ENCODE data around the gene EPHB1.

EPHB1 gene

GRCh38 chr3:135203026-135203425 lies 408.0 kb downstream of the EPHB1 start:
- no peaks in the 10 kb centered on the region for H3K4me1 ChIP-seq (ENCODE audit: control insufficient read depth in 5 of 5, insufficient read depth in 5 of 5, low read length in 5 of 5)
- H3K9ac ChIP-seq (ENCODE audit: low read length in 5 of 5), result no peak overlapping the region
- no peaks in the 10 kb centered on the region for H3K27me3 ChIP-seq (ENCODE audit: control insufficient read depth in 5 of 5, insufficient read depth in 4 of 5, low read length in 5 of 5)
- H3K4me3 ChIP-seq (ENCODE audit: low read depth in 1 of 5, low read length in 5 of 5), result no peak overlapping the region
- no peaks in the 10 kb centered on the region for H3K36me3 ChIP-seq (ENCODE audit: control insufficient read depth in 5 of 5, insufficient read depth in 5 of 5, low read length in 5 of 5)
- H3K27ac ChIP-seq (ENCODE audit: low read depth, low read length), result no peak overlapping the region
- peaks cover 0 to 2% (median 0%) of the 10 kb centered on the region in 5 donors for H3K9me3 ChIP-seq (ENCODE audit: control insufficient read depth in 5 of 5, low read length in 5 of 5)

- Histone ChIP-seq H3K27ac (ENCODE audit: low read depth, low read length) (no peak overlapping the region), H3K36me3 (ENCODE audit: control insufficient read depth in 5 of 5, insufficient read depth in 5 of 5, low read length in 5 of 5) (no peaks in the 10 kb centered on the region), H3K9me3 (ENCODE audit: control insufficient read depth in 5 of 5, low read length in 5 of 5) (no peaks in the 10 kb centered on the region), H3K9ac (ENCODE audit: low read length in 5 of 5) (no peak overlapping the region), H3K4me1 (ENCODE audit: control insufficient read depth in 5 of 5, insufficient read depth in 5 of 5, low read length in 5 of 5) (peaks cover 0 to 2% (median 0%) of the 10 kb centered on the region in 5 donors), H3K4me3 (ENCODE audit: low read depth in 1 of 5, low read length in 5 of 5) (no peak overlapping the region), H3K27me3 (ENCODE audit: control insufficient read depth in 5 of 5, insufficient read depth in 4 of 5, low read length in 5 of 5) (no peaks in the 10 kb centered on the region)
Observed at GRCh38 chr3:135213213-135213612, 418.2 kb downstream of the EPHB1 start.

GRCh38 chr3:135213822-135214221 lies 418.8 kb downstream of the EPHB1 start:
- no peaks in the 10 kb centered on the region for H3K9me3 ChIP-seq (ENCODE audit: control insufficient read depth in 5 of 5, low read length in 5 of 5)
- H3K9ac ChIP-seq (ENCODE audit: low read length in 5 of 5), result no peak overlapping the region
- H3K4me1 ChIP-seq (ENCODE audit: control insufficient read depth in 5 of 5, insufficient read depth in 5 of 5, low read length in 5 of 5), result peaks cover 0 to 2% (median 0%) of the 10 kb centered on the region in 5 donors
- no peaks in the 10 kb centered on the region for H3K36me3 ChIP-seq (ENCODE audit: control insufficient read depth in 5 of 5, insufficient read depth in 5 of 5, low read length in 5 of 5)
- H3K27me3 ChIP-seq (ENCODE audit: control insufficient read depth in 5 of 5, insufficient read depth in 4 of 5, low read length in 5 of 5), result no peaks in the 10 kb centered on the region
- no peak overlapping the region for H3K4me3 ChIP-seq (ENCODE audit: low read depth in 1 of 5, low read length in 5 of 5)
- no peak overlapping the region for H3K27ac ChIP-seq (ENCODE audit: low read depth, low read length)

GRCh38 chr3:135214400-135214799 lies 419.3 kb downstream of the EPHB1 start:
- Histone ChIP-seq H3K36me3 (ENCODE audit: control insufficient read depth in 5 of 5, insufficient read depth in 5 of 5, low read length in 5 of 5) (no peaks in the 10 kb centered on the region), H3K4me1 (ENCODE audit: control insufficient read depth in 5 of 5, insufficient read depth in 5 of 5, low read length in 5 of 5) (peaks cover 0 to 2% (median 0%) of the 10 kb centered on the region in 5 donors), H3K27ac (ENCODE audit: low read depth, low read length) (no peak overlapping the region), H3K9ac (ENCODE audit: low read length in 5 of 5) (no peak overlapping the region), H3K9me3 (ENCODE audit: control insufficient read depth in 5 of 5, low read length in 5 of 5) (no peaks in the 10 kb centered on the region), H3K27me3 (ENCODE audit: control insufficient read depth in 5 of 5, insufficient read depth in 4 of 5, low read length in 5 of 5) (no peaks in the 10 kb centered on the region), H3K4me3 (ENCODE audit: low read depth in 1 of 5, low read length in 5 of 5) (no peak overlapping the region)

GRCh38 chr3:135215516-135215915 lies 420.5 kb downstream of the EPHB1 start:
- H3K9me3 ChIP-seq (ENCODE audit: control insufficient read depth in 5 of 5, low read length in 5 of 5), result no peaks in the 10 kb centered on the region
- no peaks in the 10 kb centered on the region for H3K27me3 ChIP-seq (ENCODE audit: control insufficient read depth in 5 of 5, insufficient read depth in 4 of 5, low read length in 5 of 5)
- H3K36me3 ChIP-seq (ENCODE audit: control insufficient read depth in 5 of 5, insufficient read depth in 5 of 5, low read length in 5 of 5), result no peaks in the 10 kb centered on the region
- H3K9ac ChIP-seq (ENCODE audit: low read length in 5 of 5), result no peak overlapping the region
- peaks cover 0 to 2% (median 0%) of the 10 kb centered on the region in 5 donors for H3K4me1 ChIP-seq (ENCODE audit: control insufficient read depth in 5 of 5, insufficient read depth in 5 of 5, low read length in 5 of 5)
- no peak overlapping the region for H3K27ac ChIP-seq (ENCODE audit: low read depth, low read length)
- no peak overlapping the region for H3K4me3 ChIP-seq (ENCODE audit: low read depth in 1 of 5, low read length in 5 of 5)

GRCh38 chr3:135216659-135217058 lies 421.6 kb downstream of the EPHB1 start:
- H3K36me3 ChIP-seq (ENCODE audit: control insufficient read depth in 5 of 5, insufficient read depth in 5 of 5, low read length in 5 of 5), result no peaks in the 10 kb centered on the region
- no peaks in the 10 kb centered on the region for H3K9me3 ChIP-seq (ENCODE audit: control insufficient read depth in 5 of 5, low read length in 5 of 5)
- H3K4me1 ChIP-seq (ENCODE audit: control insufficient read depth in 5 of 5, insufficient read depth in 5 of 5, low read length in 5 of 5), result peaks cover 0 to 2% (median 0%) of the 10 kb centered on the region in 5 donors
- no peak overlapping the region for H3K27ac ChIP-seq (ENCODE audit: low read depth, low read length)
- H3K27me3 ChIP-seq (ENCODE audit: control insufficient read depth in 5 of 5, insufficient read depth in 4 of 5, low read length in 5 of 5), result no peaks in the 10 kb centered on the region
- H3K4me3 ChIP-seq (ENCODE audit: low read depth in 1 of 5, low read length in 5 of 5), result no peak overlapping the region
- no peak overlapping the region for H3K9ac ChIP-seq (ENCODE audit: low read length in 5 of 5)

GRCh38 chr3:135217730-135218129 lies 422.7 kb downstream of the EPHB1 start:
- Histone ChIP-seq H3K27me3 (ENCODE audit: control insufficient read depth in 5 of 5, insufficient read depth in 4 of 5, low read length in 5 of 5) (no peaks in the 10 kb centered on the region), H3K4me1 (ENCODE audit: control insufficient read depth in 5 of 5, insufficient read depth in 5 of 5, low read length in 5 of 5) (peaks cover 0 to 2% (median 0%) of the 10 kb centered on the region in 5 donors), H3K27ac (ENCODE audit: low read depth, low read length) (no peak overlapping the region), H3K9me3 (ENCODE audit: control insufficient read depth in 5 of 5, low read length in 5 of 5) (no peaks in the 10 kb centered on the region), H3K9ac (ENCODE audit: low read length in 5 of 5) (no peak overlapping the region), H3K36me3 (ENCODE audit: control insufficient read depth in 5 of 5, insufficient read depth in 5 of 5, low read length in 5 of 5) (no peaks in the 10 kb centered on the region), H3K4me3 (ENCODE audit: low read depth in 1 of 5, low read length in 5 of 5) (no peak overlapping the region)

DNA sequence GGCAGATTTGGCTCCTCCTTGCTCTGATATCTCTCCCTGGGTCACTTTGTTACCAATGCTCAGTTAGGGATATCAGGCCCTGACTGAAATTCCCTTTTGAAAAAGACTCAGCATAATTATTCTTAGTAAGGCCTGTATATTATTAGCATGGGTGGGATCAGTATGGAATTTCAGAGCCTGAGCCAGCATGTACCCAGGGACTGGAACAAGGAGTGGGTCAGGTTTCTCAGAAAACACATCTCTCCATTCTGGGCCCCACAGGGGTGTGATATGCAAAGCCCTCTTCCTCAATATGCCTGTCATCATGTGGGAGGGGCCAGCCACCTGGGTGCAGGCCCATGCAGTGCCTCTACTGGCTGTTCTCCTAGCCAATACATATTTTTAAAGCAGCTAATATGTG lies 423.2 kb downstream of the EPHB1 start:
- peaks cover 0 to 2% (median 0%) of the 10 kb centered on the region in 5 donors for H3K4me1 ChIP-seq (ENCODE audit: control insufficient read depth in 5 of 5, insufficient read depth in 5 of 5, low read length in 5 of 5)
- no peaks in the 10 kb centered on the region for H3K36me3 ChIP-seq (ENCODE audit: control insufficient read depth in 5 of 5, insufficient read depth in 5 of 5, low read length in 5 of 5)
- H3K9ac ChIP-seq (ENCODE audit: low read length in 5 of 5), result no peak overlapping the region
- H3K27me3 ChIP-seq (ENCODE audit: control insufficient read depth in 5 of 5, insufficient read depth in 4 of 5, low read length in 5 of 5), result no peaks in the 10 kb centered on the region
- no peak overlapping the region for H3K4me3 ChIP-seq (ENCODE audit: low read depth in 1 of 5, low read length in 5 of 5)
- H3K27ac ChIP-seq (ENCODE audit: low read depth, low read length), result no peak overlapping the region
- H3K9me3 ChIP-seq (ENCODE audit: control insufficient read depth in 5 of 5, low read length in 5 of 5), result no peaks in the 10 kb centered on the region

- Histone ChIP-seq H3K9me3 (ENCODE audit: control insufficient read depth in 5 of 5, low read length in 5 of 5) (no peaks in the 10 kb centered on the region), H3K9ac (ENCODE audit: low read length in 5 of 5) (no peak overlapping the region), H3K4me1 (ENCODE audit: control insufficient read depth in 5 of 5, insufficient read depth in 5 of 5, low read length in 5 of 5) (no peaks in the 10 kb centered on the region), H3K27ac (ENCODE audit: low read depth, low read length) (no peak overlapping the region), H3K27me3 (ENCODE audit: control insufficient read depth in 5 of 5, insufficient read depth in 4 of 5, low read length in 5 of 5) (no peaks in the 10 kb centered on the region), H3K4me3 (ENCODE audit: low read depth in 1 of 5, low read length in 5 of 5) (no peak overlapping the region), H3K36me3 (ENCODE audit: control insufficient read depth in 5 of 5, insufficient read depth in 5 of 5, low read length in 5 of 5) (no peaks in the 10 kb centered on the region)
Observed at GRCh38 chr3:135218782-135219181, 423.7 kb downstream of the EPHB1 start.

- H3K4me1 ChIP-seq (ENCODE audit: control insufficient read depth in 5 of 5, insufficient read depth in 5 of 5, low read length in 5 of 5), result peaks cover 0 to 17% (median 8%) of the 10 kb centered on the region in 5 donors
- no peak overlapping the region for H3K9ac ChIP-seq (ENCODE audit: low read length in 5 of 5)
- H3K9me3 ChIP-seq (ENCODE audit: control insufficient read depth in 5 of 5, low read length in 5 of 5), result peaks cover 0 to 3% (median 0%) of the 10 kb centered on the region in 5 donors
- H3K36me3 ChIP-seq (ENCODE audit: control insufficient read depth in 5 of 5, insufficient read depth in 5 of 5, low read length in 5 of 5), result no peaks in the 10 kb centered on the region
- no peak overlapping the region for H3K27ac ChIP-seq (ENCODE audit: low read depth, low read length)
- H3K27me3 ChIP-seq (ENCODE audit: control insufficient read depth in 5 of 5, insufficient read depth in 4 of 5, low read length in 5 of 5), result peaks cover 0 to 3% (median 0%) of the 10 kb centered on the region in 5 donors
- no peak overlapping the region for H3K4me3 ChIP-seq (ENCODE audit: low read depth in 1 of 5, low read length in 5 of 5)
Observed at GRCh38 chr3:135224815-135225362, 429.8 kb downstream of the EPHB1 start.

All from subcutaneous abdominal adipose tissue (tissue), 5 donors.